BLaER1 treated with 17β-estradiol and CSF1 and Interleukin-3, amounts not matched to agents 10 nM and 100 nM (cell line): ENCODE data around the gene SLC9A2.

ENCODE experiments used
- H3K27ac ChIP-seq, 11 experiments: shearing (Covaris generic); formaldehyde crosslinking; 2 replicates each; pipeline ENCODE4 v1.8.1; 2022
- H3K27me3 ChIP-seq, 11 experiments: shearing (Covaris generic); formaldehyde crosslinking; 2 replicates each; pipeline ENCODE4 v1.8.1; 2022
- H3K36me3 ChIP-seq, 11 experiments: shearing (Covaris generic); formaldehyde crosslinking; 2 replicates each; pipeline ENCODE4 v1.8.1; 2022
- H3K4me1 ChIP-seq, 10 experiments: shearing (Covaris generic); formaldehyde crosslinking; 2 replicates each; pipeline ENCODE4 v1.8.1; 2022
- H3K4me2 ChIP-seq, 11 experiments: shearing (Covaris generic); formaldehyde crosslinking; 2 replicates each; pipeline ENCODE4 v1.8.1; 2022
- H3K4me3 ChIP-seq, 10 experiments: shearing (Covaris generic); formaldehyde crosslinking; 2 replicates each; pipeline ENCODE4 v1.8.1; 2022
- H3K9ac ChIP-seq, 11 experiments: shearing (Covaris generic); formaldehyde crosslinking; 2 replicates each; pipeline ENCODE4 v1.8.1; 2022
- H3K9me3 ChIP-seq, 11 experiments: shearing (Covaris generic); formaldehyde crosslinking; replicated peaks in 1 of 11; 2 replicates each; pipeline ENCODE4 v1.8.1; 2022
- H4K20me1 ChIP-seq, 11 experiments: shearing (Covaris generic); formaldehyde crosslinking; 2 replicates each; pipeline ENCODE4 v1.8.1; 2022
- Cebpa-rat ChIP-seq, 11 experiments: shearing (Covaris generic); IDR thresholded peaks; 2 replicates each; pipeline ENCODE4 v1.8.1; 2022

SLC9A2 gene

GRCh38 chr2:102632380-102633175 is 13.2 kb downstream of the SLC9A2 start:
- Histone ChIP-seq H3K27ac (no peak overlapping the region), H3K4me2 (no peak overlapping the region), H3K27me3 (no peaks in the 10 kb centered on the region), H3K9ac (no peak overlapping the region), H3K4me1 (no peaks in the 10 kb centered on the region), H3K9me3 (no peaks in the 10 kb centered on the region), H3K4me3 (no peak overlapping the region), H4K20me1 (no peaks in the 10 kb centered on the region), H3K36me3 (no peaks in the 10 kb centered on the region)
- no peak for TF ChIP-seq Cebpa-rat (IDR thresholded peaks at IDR 0.05)

DNA sequence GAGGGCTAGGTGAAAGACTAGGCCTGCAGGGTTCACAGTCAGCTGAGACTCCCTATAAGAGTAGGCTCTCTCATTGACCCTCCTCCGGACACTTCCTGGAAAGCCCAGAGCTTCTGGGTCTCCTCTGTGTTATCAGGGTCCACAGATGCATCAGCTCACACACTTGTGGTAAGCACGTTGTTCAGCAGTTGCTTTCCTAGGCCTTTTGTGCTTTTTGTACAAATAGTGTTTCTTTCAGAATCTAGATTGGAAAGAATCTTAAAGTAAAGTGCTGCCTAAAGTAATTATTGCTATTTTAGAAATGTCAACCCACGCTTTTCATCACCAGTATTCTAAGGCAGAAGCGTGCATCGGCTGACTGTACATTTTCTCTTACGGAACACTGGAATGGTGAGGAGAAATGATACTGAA is 15.5 kb downstream of the SLC9A2 start:
- H3K27me3 ChIP-seq = no peaks in the 10 kb centered on the region
- H3K4me2 ChIP-seq = no peak overlapping the region
- no peaks in the 10 kb centered on the region for H3K4me1 ChIP-seq
- H3K9me3 ChIP-seq = no peaks in the 10 kb centered on the region
- no peak for TF ChIP-seq Cebpa-rat (IDR thresholded peaks at IDR 0.05)
- no peaks in the 10 kb centered on the region for H4K20me1 ChIP-seq
- H3K4me3 ChIP-seq = no peak overlapping the region
- no peaks in the 10 kb centered on the region for H3K36me3 ChIP-seq
- H3K27ac ChIP-seq = no peak overlapping the region
- no peak overlapping the region for H3K9ac ChIP-seq

GRCh38 chr2:102635317-102635716 is 16.0 kb downstream of the SLC9A2 start:
- Histone ChIP-seq H4K20me1 (no peaks in the 10 kb centered on the region), H3K27ac (no peak overlapping the region), H3K4me2 (no peak overlapping the region), H3K9me3 (no peaks in the 10 kb centered on the region), H3K9ac (no peak overlapping the region), H3K27me3 (no peaks in the 10 kb centered on the region), H3K4me1 (no peaks in the 10 kb centered on the region), H3K4me3 (no peak overlapping the region), H3K36me3 (no peaks in the 10 kb centered on the region)
- TF ChIP-seq Cebpa-rat (IDR thresholded peaks at IDR 0.05) = no peak

DNA sequence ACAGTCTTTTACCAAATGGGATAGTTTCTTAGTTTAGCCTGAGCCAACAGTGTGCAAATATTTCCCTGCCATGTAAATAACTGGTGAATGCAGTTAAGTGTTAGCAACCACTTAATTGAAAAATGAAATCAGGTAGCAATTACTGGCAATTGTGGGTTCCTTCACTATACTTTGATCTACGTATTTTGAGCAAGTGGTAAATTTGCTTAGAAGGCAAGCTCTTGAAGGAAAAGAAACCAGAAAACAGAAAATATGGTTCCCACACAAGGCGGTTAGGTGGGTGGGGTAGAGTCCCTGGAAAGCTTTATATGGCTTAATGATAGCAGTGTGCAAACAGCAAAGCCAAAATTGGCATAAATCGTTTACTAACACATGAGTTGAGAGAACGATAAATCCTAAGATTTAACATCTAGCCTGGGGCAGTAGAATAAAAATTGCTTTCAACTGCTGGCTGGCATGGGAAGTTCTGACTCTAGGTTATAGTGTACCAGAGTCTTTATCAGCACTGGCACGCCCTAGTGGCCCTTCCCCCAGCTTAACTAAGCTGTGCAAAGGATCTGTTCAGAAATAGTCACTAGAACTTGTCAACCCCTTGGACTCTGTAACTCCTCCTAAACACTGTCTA is 17.0 kb downstream of the SLC9A2 start:
- Histone ChIP-seq H3K4me3 (no peak overlapping the region), H3K9me3 (no peaks in the 10 kb centered on the region), H3K27ac (no peak overlapping the region), H4K20me1 (no peaks in the 10 kb centered on the region), H3K4me1 (no peaks in the 10 kb centered on the region), H3K36me3 (no peaks in the 10 kb centered on the region), H3K27me3 (no peaks in the 10 kb centered on the region), H3K9ac (no peak overlapping the region), H3K4me2 (no peak overlapping the region)
- TF ChIP-seq Cebpa-rat (IDR thresholded peaks at IDR 0.05) = no peak

- Histone ChIP-seq H3K4me1 (no peaks in the 10 kb centered on the region), H3K27ac (no peak overlapping the region), H4K20me1 (no peaks in the 10 kb centered on the region), H3K9ac (no peak overlapping the region), H3K27me3 (no peaks in the 10 kb centered on the region), H3K4me3 (no peak overlapping the region), H3K9me3 (no peaks in the 10 kb centered on the region), H3K4me2 (no peak overlapping the region), H3K36me3 (no peaks in the 10 kb centered on the region)
- TF ChIP-seq Cebpa-rat (IDR thresholded peaks at IDR 0.05) = no peak
Measured at GRCh38 chr2:102637358-102637757, 18.0 kb downstream of the SLC9A2 start.

- no peak for TF ChIP-seq Cebpa-rat (IDR thresholded peaks at IDR 0.05)
- no peaks in the 10 kb centered on the region for H3K36me3 ChIP-seq
Measured at GRCh38 chr2:102639429-102639828, 20.1 kb downstream of the SLC9A2 start.

DNA sequence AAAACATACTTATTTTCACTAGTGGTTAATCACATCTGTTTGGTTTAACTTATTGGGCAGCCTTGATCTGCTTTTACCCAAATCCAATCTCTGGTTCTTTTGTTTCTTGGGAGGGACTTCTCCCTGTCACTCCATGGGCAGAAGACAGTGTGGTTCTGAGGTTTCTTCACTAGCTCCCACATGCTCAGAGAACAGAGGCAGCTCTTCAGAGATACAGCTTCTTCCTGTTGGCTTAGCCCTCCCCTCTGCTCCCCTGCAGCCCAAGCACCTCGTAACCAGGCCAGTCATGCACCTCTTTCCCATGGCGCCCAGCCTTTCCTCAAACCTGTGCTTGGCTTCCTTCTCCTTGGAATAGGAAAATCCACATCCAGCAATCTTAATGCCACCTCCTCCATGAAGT is 32.8 kb downstream of the SLC9A2 start:
- no peak overlapping the region for H3K4me2 ChIP-seq
- no peaks in the 10 kb centered on the region for H4K20me1 ChIP-seq
- no peak for TF ChIP-seq Cebpa-rat (IDR thresholded peaks at IDR 0.05)
- peaks cover 0 to 8% (median 0%) of the 10 kb centered on the region in 11 experiments; a peak in 2 of 22 replicates for H3K9me3 ChIP-seq
- H3K27ac ChIP-seq = no peak overlapping the region
- no peaks in the 10 kb centered on the region for H3K36me3 ChIP-seq
- no peaks in the 10 kb centered on the region for H3K27me3 ChIP-seq
- H3K4me3 ChIP-seq = no peak overlapping the region
- no peak overlapping the region for H3K9ac ChIP-seq
- no peaks in the 10 kb centered on the region for H3K4me1 ChIP-seq

More at GRCh38 chr2:102639429-102639828, 20.1 kb downstream of the SLC9A2 start:
- Histone ChIP-seq H3K27me3 (no peaks in the 10 kb centered on the region), H3K27ac (no peak overlapping the region), H3K4me1 (no peaks in the 10 kb centered on the region), H3K9ac (no peak overlapping the region), H4K20me1 (no peaks in the 10 kb centered on the region), H3K4me2 (no peak overlapping the region), H3K4me3 (no peak overlapping the region), H3K9me3 (peaks cover 0 to 3% (median 0%) of the 10 kb centered on the region in 11 experiments; a peak in 2 of 22 replicates)

GRCh38 chr2:102657770-102658169 is 38.4 kb downstream of the SLC9A2 start:
- Histone ChIP-seq H3K4me3 (no peak overlapping the region), H3K27me3 (no peaks in the 10 kb centered on the region), H3K4me1 (peaks cover 0 to 6% (median 3%) of the 10 kb centered on the region in 10 experiments; a peak in 14 of 20 replicates), H3K4me2 (no peak overlapping the region), H4K20me1 (no peaks in the 10 kb centered on the region), H3K9ac (no peak overlapping the region), H3K36me3 (no peaks in the 10 kb centered on the region), H3K27ac (no peak overlapping the region), H3K9me3 (no peaks in the 10 kb centered on the region)
- TF ChIP-seq Cebpa-rat (IDR thresholded peaks at IDR 0.05) = no peak

DNA sequence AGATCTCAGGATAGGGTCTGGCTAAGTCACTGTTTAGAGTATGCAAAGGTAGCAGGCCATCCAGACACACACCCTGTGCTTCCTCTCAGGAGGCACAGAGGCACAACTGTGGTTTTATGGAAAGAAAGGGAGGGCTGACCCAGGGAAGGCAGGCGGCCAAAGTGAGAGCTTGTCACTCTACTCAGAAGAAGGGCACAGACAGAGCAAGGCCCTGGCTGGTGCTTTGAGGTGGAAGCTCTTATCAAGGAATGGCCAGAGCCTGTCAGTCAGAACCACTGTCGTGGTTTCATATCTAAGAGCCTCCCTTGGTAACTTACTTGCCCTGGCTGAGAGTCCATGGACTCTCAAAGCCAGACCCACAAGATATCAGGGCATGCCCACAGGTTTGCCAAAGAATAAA is 40.7 kb downstream of the SLC9A2 start:
- Histone ChIP-seq H3K4me2 (no peak overlapping the region), H3K27ac (no peak overlapping the region), H3K27me3 (no peaks in the 10 kb centered on the region), H3K36me3 (no peaks in the 10 kb centered on the region), H4K20me1 (no peaks in the 10 kb centered on the region), H3K4me3 (no peak overlapping the region), H3K9me3 (no peaks in the 10 kb centered on the region), H3K4me1 (peaks cover 0 to 12% (median 9%) of the 10 kb centered on the region in 10 experiments; a peak in 14 of 20 replicates), H3K9ac (no peak overlapping the region)
- TF ChIP-seq Cebpa-rat (IDR thresholded peaks at IDR 0.05) = no peak

- Histone ChIP-seq H3K4me1 (peaks cover 0 to 12% (median 9%) of the 10 kb centered on the region in 10 experiments; a peak in 14 of 20 replicates), H3K9ac (no peak overlapping the region), H3K27ac (no peak overlapping the region), H3K27me3 (no peaks in the 10 kb centered on the region), H3K36me3 (no peaks in the 10 kb centered on the region), H3K9me3 (no peaks in the 10 kb centered on the region), H4K20me1 (no peaks in the 10 kb centered on the region), H3K4me3 (no peak overlapping the region), H3K4me2 (no peak overlapping the region)
- TF ChIP-seq Cebpa-rat (IDR thresholded peaks at IDR 0.05) = no peak
Measured at GRCh38 chr2:102660574-102660973, 41.2 kb downstream of the SLC9A2 start.
